HG03469 (cell line): ENCODE data around the gene TPSAB1.
"Not testable (repeated sequence)": the region's sequence is repeated elsewhere in the genome, so short reads cannot be mapped to it uniquely, and the experiment has no call there.

ENCODE experiments used
- ATAC-seq: cut with Tn5 transposase; IDR thresholded peaks from one replicate; pipeline ENCODE4 v1.9.1; 2021; ENCODE audit warnings: mild to moderate bottlenecking, moderate library complexity, moderate number of reproducible peaks; ENCODE audit not compliant: unreplicated experiment

Gene TPSAB1

GRCh38 chr16:1244881-1245280 is 4.4 kb downstream of the TPSAB1 start:
- no peak for ATAC-seq

- ATAC-seq = no peak
These were observed 5.0 kb downstream of the TPSAB1 start for GRCh38 chr16:1245452-1246020.

- ATAC-seq = not testable (repeated sequence)
These were observed 7.5 kb downstream of the TPSAB1 start for GRCh38 chr16:1247903-1248537.

- ATAC-seq = not testable (repeated sequence)
These were observed 8.7 kb downstream of the TPSAB1 start for GRCh38 chr16:1249031-1249755.

- ATAC-seq = not testable (repeated sequence)
These were observed 13.3 kb downstream of the TPSAB1 start for GRCh38 chr16:1253701-1254364.

- ATAC-seq = not testable (repeated sequence)
These were observed 14.3 kb downstream of the TPSAB1 start for GRCh38 chr16:1254821-1255220.

- not testable (repeated sequence) for ATAC-seq
These were observed 15.0 kb downstream of the TPSAB1 start, which contains the start of gene TPSD1 for GRCh38 chr16:1255276-1256122. Gene TPSD1, plus strand, starts transcription at chr16:1256069. Its CDS starts 212 bp downstream, at chr16:1256281.

GRCh38 chr16:1256296-1256873 is 15.9 kb downstream of the TPSAB1 start:
- ATAC-seq = not testable (repeated sequence)

- ATAC-seq = no peak
These were observed 16.4 kb downstream of the TPSAB1 start for GRCh38 chr16:1256874-1257322.

- ATAC-seq = no peak
These were observed 17.2 kb downstream of the TPSAB1 start for GRCh38 chr16:1257561-1258224.

- no peak for ATAC-seq
These were observed 17.7 kb downstream of the TPSAB1 start for GRCh38 chr16:1258225-1258600.

GRCh38 chr16:1258906-1259759 is 18.6 kb downstream of the TPSAB1 start:
- no peak for ATAC-seq

GRCh38 chr16:1259760-1260068 is 19.2 kb downstream of the TPSAB1 start:
- ATAC-seq = no peak

- ATAC-seq = no peak
These were observed 19.7 kb downstream of the TPSAB1 start for GRCh38 chr16:1260101-1260680.

- ATAC-seq = no peak
These were observed 20.8 kb downstream of the TPSAB1 start for GRCh38 chr16:1261131-1261892.

GRCh38 chr16:1262210-1262845 is 21.8 kb downstream of the TPSAB1 start:
- ATAC-seq = no peak

- ATAC-seq = no peak
These were observed 22.3 kb downstream of the TPSAB1 start for GRCh38 chr16:1262846-1263221.
